ENCODE measurements around the gene NARS2. TPM values are rescaled to one million over a fixed set of nuclear protein-coding genes. Genes with fewer than 3 reads are reported as not detected.
"Not testable (repeated sequence)": the region's sequence is repeated elsewhere in the genome, so short reads cannot be mapped to it uniquely, and the experiment has no call there.

The NARS2 gene
- total RNA-seq, 1 experiment from 2014 or later, result 30.2 TPM

GRCh38 chr11:78542007-78542406, 32.7 kb downstream of the NARS2 start:
- Histone ChIP-seq H3K27ac (no peak overlapping the region), H3K27me3 (no peaks in the 10 kb centered on the region), H3K9me3 (replicated peaks) (no peaks in the 10 kb centered on the region), H3K4me1 (no peaks in the 10 kb centered on the region), H3K4me3 (no peak overlapping the region), H3K36me3 (peaks cover 5% of the 10 kb centered on the region; the same call in 1 of the 2 replicates)
- DNase-seq, result no peak

GRCh38 chr11:78541537-78541936, 33.1 kb downstream of the NARS2 start:
- no peak for DNase-seq
- Histone ChIP-seq H3K27ac (no peak overlapping the region), H3K36me3 (peaks cover 9% of the 10 kb centered on the region; the same call in 1 of the 2 replicates), H3K9me3 (replicated peaks) (no peaks in the 10 kb centered on the region), H3K4me3 (no peak overlapping the region), H3K27me3 (no peaks in the 10 kb centered on the region), H3K4me1 (no peaks in the 10 kb centered on the region)

GRCh38 chr11:78540256-78540655, 34.4 kb downstream of the NARS2 start:
- Histone ChIP-seq H3K36me3 (peaks cover 9% of the 10 kb centered on the region; the same call in 1 of the 2 replicates), H3K9me3 (replicated peaks) (no peaks in the 10 kb centered on the region), H3K27me3 (no peaks in the 10 kb centered on the region), H3K27ac (no peak overlapping the region), H3K4me3 (no peak overlapping the region), H3K4me1 (no peaks in the 10 kb centered on the region)
- DNase-seq, result no peak

- Histone ChIP-seq H3K4me3 (no peak overlapping the region), H3K36me3 (peaks cover 16% of the 10 kb centered on the region), H3K4me1 (no peaks in the 10 kb centered on the region), H3K27ac (no peak overlapping the region), H3K27me3 (no peaks in the 10 kb centered on the region), H3K9me3 (replicated peaks) (no peaks in the 10 kb centered on the region)
- DNase-seq, result no peak
Observed at GRCh38 chr11:78539506-78539905, 35.2 kb downstream of the NARS2 start.

- Histone ChIP-seq H3K27ac (no peak overlapping the region), H3K9me3 (replicated peaks) (no peaks in the 10 kb centered on the region), H3K36me3 (peaks cover 22% of the 10 kb centered on the region), H3K4me1 (no peaks in the 10 kb centered on the region), H3K4me3 (no peak overlapping the region), H3K27me3 (no peaks in the 10 kb centered on the region)
- DNase-seq, result no peak
Observed at GRCh38 chr11:78536933-78537332, 37.7 kb downstream of the NARS2 start.

GRCh38 chr11:78535920-78536319, 38.7 kb downstream of the NARS2 start:
- no peak for DNase-seq
- no peaks in the 10 kb centered on the region for H3K4me1 ChIP-seq
- H3K27ac ChIP-seq, result no peak overlapping the region
- peaks cover 22% of the 10 kb centered on the region for H3K36me3 ChIP-seq
- no peaks in the 10 kb centered on the region for H3K9me3 ChIP-seq (replicated peaks)
- no peaks in the 10 kb centered on the region for H3K27me3 ChIP-seq
- no peak overlapping the region for H3K4me3 ChIP-seq

GRCh38 chr11:78535027-78535426, 39.6 kb downstream of the NARS2 start:
- no peaks in the 10 kb centered on the region for H3K4me1 ChIP-seq
- no peak overlapping the region for H3K4me3 ChIP-seq
- DNase-seq, result no peak
- peaks cover 22% of the 10 kb centered on the region for H3K36me3 ChIP-seq
- H3K27ac ChIP-seq, result no peak overlapping the region
- no peaks in the 10 kb centered on the region for H3K9me3 ChIP-seq (replicated peaks)
- no peaks in the 10 kb centered on the region for H3K27me3 ChIP-seq

- 0 out of 2 replicates have a peak, but pooled peaks cover 2% of the 10 kb centered on the region for H3K9me3 ChIP-seq (replicated peaks)
- no peaks in the 10 kb centered on the region for H3K27me3 ChIP-seq
- no peak overlapping the region for H3K27ac ChIP-seq
- no peaks in the 10 kb centered on the region for H3K4me1 ChIP-seq
- no peak for DNase-seq
- H3K4me3 ChIP-seq, result no peak overlapping the region
- H3K36me3 ChIP-seq, result peaks cover 18% of the 10 kb centered on the region
Observed at GRCh38 chr11:78533399-78533798, 41.3 kb downstream of the NARS2 start.

GRCh38 chr11:78532991-78533390, 41.7 kb downstream of the NARS2 start:
- 0 out of 2 replicates have a peak, but pooled peaks cover 2% of the 10 kb centered on the region for H3K9me3 ChIP-seq (replicated peaks)
- H3K4me3 ChIP-seq, result no peak overlapping the region
- no peak for DNase-seq
- peaks cover 18% of the 10 kb centered on the region for H3K36me3 ChIP-seq
- no peak overlapping the region for H3K27ac ChIP-seq
- no peaks in the 10 kb centered on the region for H3K27me3 ChIP-seq
- H3K4me1 ChIP-seq, result no peaks in the 10 kb centered on the region

GRCh38 chr11:78526497-78527146, 48.0 kb downstream of the NARS2 start:
- Histone ChIP-seq H3K9me3 (replicated peaks) (0 out of 2 replicates have a peak, but pooled peaks cover 2% of the 10 kb centered on the region), H3K4me3 (no peak overlapping the region), H3K36me3 (peaks cover 12% of the 10 kb centered on the region; the same call in 1 of the 2 replicates)

GRCh38 chr11:78525720-78526119, 48.9 kb downstream of the NARS2 start:
- Histone ChIP-seq H3K36me3 (peaks cover 12% of the 10 kb centered on the region; the same call in 1 of the 2 replicates), H3K9me3 (replicated peaks) (0 out of 2 replicates have a peak, but pooled peaks cover 2% of the 10 kb centered on the region), H3K4me1 (no peaks in the 10 kb centered on the region), H3K27ac (no peak overlapping the region), H3K4me3 (no peak overlapping the region), H3K27me3 (no peaks in the 10 kb centered on the region)
- no peak for DNase-seq

More at GRCh38 chr11:78526497-78527146, 48.0 kb downstream of the NARS2 start:
- H3K27me3 ChIP-seq, result no peaks in the 10 kb centered on the region
- H3K4me1 ChIP-seq, result no peaks in the 10 kb centered on the region
- no peak for DNase-seq
- H3K27ac ChIP-seq, result no peak overlapping the region

GRCh38 chr11:78520230-78520629, 54.4 kb downstream of the NARS2 start:
- H3K27ac ChIP-seq, result no peak overlapping the region
- no peak for DNase-seq
- no peaks in the 10 kb centered on the region for H3K27me3 ChIP-seq
- no peaks in the 10 kb centered on the region for H3K4me1 ChIP-seq
- H3K9me3 ChIP-seq (replicated peaks), result no peaks in the 10 kb centered on the region
- H3K4me3 ChIP-seq, result no peak overlapping the region
- peaks cover 4% of the 10 kb centered on the region; the same call in 1 of the 2 replicates for H3K36me3 ChIP-seq

GRCh38 chr11:78516281-78516680, 58.4 kb downstream of the NARS2 start:
- H3K36me3 ChIP-seq, result peaks cover 4% of the 10 kb centered on the region; the same call in 1 of the 2 replicates
- no peak for DNase-seq
- H3K4me3 ChIP-seq, result no peak overlapping the region
- 0 out of 2 replicates have a peak, but pooled peaks cover 3% of the 10 kb centered on the region for H3K9me3 ChIP-seq (replicated peaks)
- no peaks in the 10 kb centered on the region for H3K27me3 ChIP-seq
- H3K4me1 ChIP-seq, result no peaks in the 10 kb centered on the region
- no peak overlapping the region for H3K27ac ChIP-seq

- no peak for DNase-seq
- Histone ChIP-seq H3K4me3 (no peak overlapping the region), H3K27me3 (no peaks in the 10 kb centered on the region), H3K9me3 (replicated peaks) (0 out of 2 replicates have a peak, but pooled peaks cover 3% of the 10 kb centered on the region), H3K36me3 (peaks cover 6% of the 10 kb centered on the region), H3K27ac (no peak overlapping the region), H3K4me1 (no peaks in the 10 kb centered on the region)
Observed at GRCh38 chr11:78514922-78515502, 59.7 kb downstream of the NARS2 start.

GRCh38 chr11:78513085-78513484, 61.6 kb downstream of the NARS2 start:
- not testable (repeated sequence) for H3K27ac ChIP-seq; H3K36me3 ChIP-seq; H3K27me3 ChIP-seq; H3K4me3 ChIP-seq; DNase-seq; H3K9me3 ChIP-seq (replicated peaks); H3K4me1 ChIP-seq

All from SJCRH30 (cell line).